Ovary (tissue), 3 donors: ENCODE results near the gene DYDC2.

Experiments used
- POLR2A ChIP-seq: fragments of 450-650 bp; IDR thresholded peaks from one replicate; pipeline ENCODE4 v1.6.1; 2017; ENCODE audit warnings: antibody characterized with exemption, mild to moderate bottlenecking, moderate library complexity
- TF ChIP-seq, protein P1 (sequence below), 3 donors: fragments of 450-650 bp in 2 of 3; fragments of 200-600 bp in 1 of 3; IDR thresholded peaks; one replicate each; pipeline versions ENCODE4 v1.5.1 to v1.8.0; 2016 to 2022; ENCODE audit warnings: antibody characterized with exemption in 3 of 3, mild to moderate bottlenecking in 1 of 3
- donor health status: DM: no; HTN: no; CAD: no.

DNA sequence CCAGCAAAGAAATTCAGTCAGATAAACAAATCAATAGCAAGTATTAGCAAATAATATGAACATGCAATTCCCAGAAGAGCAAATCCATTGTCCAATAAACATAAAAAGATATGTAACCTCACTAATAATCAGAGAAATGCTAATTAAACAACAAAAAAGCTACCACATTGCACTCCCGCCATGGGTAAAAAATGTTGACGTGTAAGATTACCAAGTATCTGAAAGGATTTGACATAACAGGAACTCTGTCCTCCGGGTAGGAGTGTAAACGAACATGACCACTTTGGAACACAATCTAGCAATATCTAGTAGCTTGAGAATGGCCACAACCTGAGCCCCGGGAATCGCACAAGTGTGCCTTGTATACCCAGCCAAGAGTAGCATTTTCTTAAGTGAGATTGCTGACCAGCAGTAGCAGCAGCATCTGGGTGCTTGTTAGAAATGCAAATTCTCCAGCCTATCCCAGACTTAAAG, 31.7 kb upstream of the DYDC2 start:
- TF ChIP-seq, protein P1, sequence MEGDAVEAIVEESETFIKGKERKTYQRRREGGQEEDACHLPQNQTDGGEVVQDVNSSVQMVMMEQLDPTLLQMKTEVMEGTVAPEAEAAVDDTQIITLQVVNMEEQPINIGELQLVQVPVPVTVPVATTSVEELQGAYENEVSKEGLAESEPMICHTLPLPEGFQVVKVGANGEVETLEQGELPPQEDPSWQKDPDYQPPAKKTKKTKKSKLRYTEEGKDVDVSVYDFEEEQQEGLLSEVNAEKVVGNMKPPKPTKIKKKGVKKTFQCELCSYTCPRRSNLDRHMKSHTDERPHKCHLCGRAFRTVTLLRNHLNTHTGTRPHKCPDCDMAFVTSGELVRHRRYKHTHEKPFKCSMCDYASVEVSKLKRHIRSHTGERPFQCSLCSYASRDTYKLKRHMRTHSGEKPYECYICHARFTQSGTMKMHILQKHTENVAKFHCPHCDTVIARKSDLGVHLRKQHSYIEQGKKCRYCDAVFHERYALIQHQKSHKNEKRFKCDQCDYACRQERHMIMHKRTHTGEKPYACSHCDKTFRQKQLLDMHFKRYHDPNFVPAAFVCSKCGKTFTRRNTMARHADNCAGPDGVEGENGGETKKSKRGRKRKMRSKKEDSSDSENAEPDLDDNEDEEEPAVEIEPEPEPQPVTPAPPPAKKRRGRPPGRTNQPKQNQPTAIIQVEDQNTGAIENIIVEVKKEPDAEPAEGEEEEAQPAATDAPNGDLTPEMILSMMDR (IDR thresholded peaks at IDR 0.05), result no peak
- TF ChIP-seq POLR2A, result no peak
